ENCODE results near the gene RFTN1.

Gene RFTN1

GRCh38 chr3:16301507-16301906 is 212.0 kb downstream of the RFTN1 start:
- in situ Hi-C loops (cut with MboI; ENCODE audit: low pct_unique_long_range_greater_than_20kb, low sequenced_read_pairs, unreplicated experiment), result no loop called here
- TF ChIP-seq, protein P1, sequence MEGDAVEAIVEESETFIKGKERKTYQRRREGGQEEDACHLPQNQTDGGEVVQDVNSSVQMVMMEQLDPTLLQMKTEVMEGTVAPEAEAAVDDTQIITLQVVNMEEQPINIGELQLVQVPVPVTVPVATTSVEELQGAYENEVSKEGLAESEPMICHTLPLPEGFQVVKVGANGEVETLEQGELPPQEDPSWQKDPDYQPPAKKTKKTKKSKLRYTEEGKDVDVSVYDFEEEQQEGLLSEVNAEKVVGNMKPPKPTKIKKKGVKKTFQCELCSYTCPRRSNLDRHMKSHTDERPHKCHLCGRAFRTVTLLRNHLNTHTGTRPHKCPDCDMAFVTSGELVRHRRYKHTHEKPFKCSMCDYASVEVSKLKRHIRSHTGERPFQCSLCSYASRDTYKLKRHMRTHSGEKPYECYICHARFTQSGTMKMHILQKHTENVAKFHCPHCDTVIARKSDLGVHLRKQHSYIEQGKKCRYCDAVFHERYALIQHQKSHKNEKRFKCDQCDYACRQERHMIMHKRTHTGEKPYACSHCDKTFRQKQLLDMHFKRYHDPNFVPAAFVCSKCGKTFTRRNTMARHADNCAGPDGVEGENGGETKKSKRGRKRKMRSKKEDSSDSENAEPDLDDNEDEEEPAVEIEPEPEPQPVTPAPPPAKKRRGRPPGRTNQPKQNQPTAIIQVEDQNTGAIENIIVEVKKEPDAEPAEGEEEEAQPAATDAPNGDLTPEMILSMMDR (IDR thresholded peaks at IDR 0.05; ENCODE audit: extremely low read depth, insufficient read depth, missing control alignments), result no peak
- DNase-seq (ENCODE audit: low spot score), result no peak

DNA sequence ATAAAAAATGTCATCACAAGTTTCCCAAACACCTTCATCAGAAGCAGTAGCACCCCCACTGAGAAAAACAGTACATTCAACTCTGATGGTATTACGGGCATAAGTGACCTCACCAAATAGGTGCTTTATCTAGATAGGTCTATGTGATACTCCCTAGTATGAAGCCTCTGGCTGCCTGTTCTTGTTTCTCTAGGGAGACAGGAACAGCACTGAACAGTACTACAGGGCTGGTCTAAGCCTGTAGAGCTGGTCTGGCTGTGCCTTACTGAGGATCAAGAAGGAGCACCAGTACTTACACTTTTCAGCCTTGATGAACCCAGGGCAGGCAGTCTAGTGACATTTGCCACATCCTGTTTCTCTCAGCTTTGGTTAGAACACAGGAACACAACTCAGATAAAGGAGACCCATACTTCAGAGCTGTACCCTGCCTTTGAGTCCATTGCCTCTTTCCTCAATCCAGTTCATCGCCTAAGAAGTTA is 212.6 kb downstream of the RFTN1 start:
- TF ChIP-seq, protein P1 (IDR thresholded peaks at IDR 0.05; ENCODE audit: extremely low read depth, insufficient read depth, missing control alignments), result no peak
- in situ Hi-C loops (cut with MboI; ENCODE audit: low pct_unique_long_range_greater_than_20kb, low sequenced_read_pairs, unreplicated experiment), result no loop called here
- no peak for DNase-seq (ENCODE audit: low spot score)

GRCh38 chr3:16300307-16300706 is 213.2 kb downstream of the RFTN1 start:
- TF ChIP-seq, protein P1 (IDR thresholded peaks at IDR 0.05; ENCODE audit: extremely low read depth, insufficient read depth, missing control alignments), result no peak
- no peak for DNase-seq (ENCODE audit: low spot score)
- in situ Hi-C loops (cut with MboI; ENCODE audit: low pct_unique_long_range_greater_than_20kb, low sequenced_read_pairs, unreplicated experiment), result no loop called here

DNA sequence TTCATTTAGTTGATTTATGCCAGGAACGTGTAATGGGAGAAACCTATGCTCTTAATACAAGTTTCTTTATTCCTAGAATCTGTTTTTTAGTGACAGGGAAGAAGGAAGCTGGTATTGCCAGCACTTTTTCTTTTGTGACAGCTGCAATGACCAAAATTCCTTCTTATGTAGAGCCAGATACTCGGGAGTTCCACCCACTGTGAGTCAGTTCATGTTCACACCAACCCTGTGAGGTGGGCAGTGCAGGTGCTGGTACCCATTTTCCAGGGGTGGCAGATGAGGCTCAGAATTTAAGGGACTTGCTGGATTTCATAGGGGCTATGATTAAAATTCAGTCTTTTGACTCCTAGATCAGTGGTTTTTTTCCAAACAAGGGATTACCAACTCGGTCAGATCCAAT is 213.8 kb downstream of the RFTN1 start:
- DNase-seq (ENCODE audit: low spot score), result no peak
- in situ Hi-C loops (cut with MboI; ENCODE audit: low pct_unique_long_range_greater_than_20kb, low sequenced_read_pairs, unreplicated experiment), result loop anchor here (25.0 kb wide), 2 partner anchors 538 to 913 kb away; no protein-coding TSS in a partner anchor
- TF ChIP-seq, protein P1 (IDR thresholded peaks at IDR 0.05; ENCODE audit: extremely low read depth, insufficient read depth, missing control alignments), result no peak

GRCh38 chr3:16298891-16299290 is 214.6 kb downstream of the RFTN1 start:
- in situ Hi-C loops (cut with MboI; ENCODE audit: low pct_unique_long_range_greater_than_20kb, low sequenced_read_pairs, unreplicated experiment), result loop anchor here (25.0 kb wide), 2 partner anchors 538 to 913 kb away; no protein-coding TSS in a partner anchor
- DNase-seq (ENCODE audit: low spot score), result no peak
- TF ChIP-seq, protein P1 (IDR thresholded peaks at IDR 0.05; ENCODE audit: extremely low read depth, insufficient read depth, missing control alignments), result no peak

DNA sequence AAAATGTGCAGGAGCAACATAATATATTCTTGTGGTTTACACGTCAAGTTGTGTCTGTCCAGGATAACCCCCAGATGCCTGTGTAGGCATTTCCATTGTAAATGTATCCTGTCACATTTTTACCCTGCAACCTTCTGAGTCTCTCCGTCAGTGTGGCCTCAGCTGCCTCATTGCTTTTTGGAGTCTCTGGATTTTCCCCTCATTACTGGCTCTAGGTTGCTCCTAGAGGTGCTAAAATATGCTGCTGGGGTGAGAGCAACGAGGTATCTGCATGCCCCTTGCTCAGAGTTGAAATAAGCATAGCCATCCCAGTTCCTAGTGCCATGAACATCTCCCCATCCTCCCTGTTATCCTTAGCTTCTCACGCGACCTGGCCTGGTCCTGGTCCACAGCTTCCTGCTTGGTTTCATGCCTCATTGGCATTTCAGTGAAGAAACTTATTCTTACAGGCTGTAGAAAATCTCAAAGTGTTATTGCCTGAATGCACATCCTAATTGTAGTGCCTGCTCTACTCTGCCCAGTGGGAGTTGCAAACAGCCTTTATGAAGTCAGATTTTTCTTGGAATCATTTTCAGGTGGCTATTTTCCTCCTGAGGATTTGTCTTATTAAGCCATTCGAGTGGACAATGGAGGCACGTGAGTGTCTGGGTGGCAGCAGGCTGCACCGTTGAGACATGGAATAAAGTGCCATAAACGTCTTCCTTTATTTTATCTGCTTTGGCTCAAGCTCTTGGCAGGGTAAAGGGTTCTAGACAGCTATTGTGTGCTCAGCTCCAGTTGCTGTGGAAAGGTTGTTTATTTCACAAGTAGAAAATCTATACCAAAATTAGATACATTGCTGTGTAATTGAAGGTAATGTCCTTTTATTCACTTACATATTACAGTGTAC is 215.3 kb downstream of the RFTN1 start:
- DNase-seq (ENCODE audit: low spot score), result no peak
- in situ Hi-C loops (cut with MboI; ENCODE audit: low pct_unique_long_range_greater_than_20kb, low sequenced_read_pairs, unreplicated experiment), result loop anchor here (25.0 kb wide), 2 partner anchors 539 to 914 kb away; no protein-coding TSS in a partner anchor
- TF ChIP-seq, protein P1 (IDR thresholded peaks at IDR 0.05; ENCODE audit: extremely low read depth, insufficient read depth, missing control alignments), result no peak

Measured in GM13977 (cell line).